ENCODE results near the gene USP5. TPM values are rescaled to one million over a fixed set of nuclear protein-coding genes. Genes with fewer than 3 reads are reported as not detected.
A peak's percentile ranks its signal among the peaks of the same experiment; 100 is the strongest.

USP5 gene
- total and polyA plus RNA-seq, 2 experiments from 2014 or later = 61.6 to 78.9 TPM

DNA sequence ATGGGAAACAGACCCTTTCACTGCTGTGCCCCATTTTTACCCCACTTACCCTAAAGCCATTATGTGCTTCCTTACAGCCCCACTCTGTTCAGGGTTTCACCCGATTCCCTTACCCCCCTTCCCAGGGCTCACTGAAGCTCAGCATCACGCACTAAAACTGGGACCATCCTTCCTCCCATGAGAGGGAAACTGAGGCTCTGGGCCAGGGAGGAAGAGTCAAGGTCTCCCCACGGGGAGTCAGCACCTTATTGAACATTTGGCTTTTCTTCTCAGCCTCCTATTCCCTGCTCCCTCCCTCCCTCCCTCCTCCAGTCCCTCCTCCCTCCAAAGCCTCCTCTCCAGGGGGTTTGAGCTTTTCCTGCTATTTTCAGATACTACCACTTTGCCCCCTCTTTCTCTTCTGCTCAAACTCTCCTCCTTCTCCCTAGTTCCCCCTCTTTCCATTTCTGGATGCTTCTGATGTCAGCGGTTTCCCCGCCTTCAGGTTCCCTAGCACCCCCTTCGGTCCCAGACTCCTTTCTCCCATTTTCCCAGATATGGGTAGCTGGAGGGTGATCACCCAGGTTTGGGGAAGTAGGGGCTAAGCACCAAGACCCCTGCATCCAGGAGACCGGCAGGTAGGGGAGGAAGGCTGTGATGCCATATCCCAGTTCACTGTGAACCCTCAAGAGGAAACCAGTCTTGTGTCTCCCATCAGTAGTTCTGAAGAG, 29.4 kb upstream of the USP5 start:
- peak; percentile 3 for DNase-seq (ENCODE audit: low spot score)
- 57% methylated on average over 6 of the region's 7 CpGs for WGBS (ENCODE audit: low lambda C conversion rate, missing lambda C conversion rate)
- no peak overlapping the region for H3K4me3 ChIP-seq
- TF ChIP-seq, protein P1, sequence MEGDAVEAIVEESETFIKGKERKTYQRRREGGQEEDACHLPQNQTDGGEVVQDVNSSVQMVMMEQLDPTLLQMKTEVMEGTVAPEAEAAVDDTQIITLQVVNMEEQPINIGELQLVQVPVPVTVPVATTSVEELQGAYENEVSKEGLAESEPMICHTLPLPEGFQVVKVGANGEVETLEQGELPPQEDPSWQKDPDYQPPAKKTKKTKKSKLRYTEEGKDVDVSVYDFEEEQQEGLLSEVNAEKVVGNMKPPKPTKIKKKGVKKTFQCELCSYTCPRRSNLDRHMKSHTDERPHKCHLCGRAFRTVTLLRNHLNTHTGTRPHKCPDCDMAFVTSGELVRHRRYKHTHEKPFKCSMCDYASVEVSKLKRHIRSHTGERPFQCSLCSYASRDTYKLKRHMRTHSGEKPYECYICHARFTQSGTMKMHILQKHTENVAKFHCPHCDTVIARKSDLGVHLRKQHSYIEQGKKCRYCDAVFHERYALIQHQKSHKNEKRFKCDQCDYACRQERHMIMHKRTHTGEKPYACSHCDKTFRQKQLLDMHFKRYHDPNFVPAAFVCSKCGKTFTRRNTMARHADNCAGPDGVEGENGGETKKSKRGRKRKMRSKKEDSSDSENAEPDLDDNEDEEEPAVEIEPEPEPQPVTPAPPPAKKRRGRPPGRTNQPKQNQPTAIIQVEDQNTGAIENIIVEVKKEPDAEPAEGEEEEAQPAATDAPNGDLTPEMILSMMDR (IDR thresholded peaks at IDR 0.05; ENCODE audit: poor library complexity) = no peak
- TF ChIP-seq EZH2phosphoT487 (IDR thresholded peaks at IDR 0.05; ENCODE audit: low read depth, severe bottlenecking, unreplicated experiment) (no peak), EZH2 (IDR thresholded peaks at IDR 0.05; ENCODE audit: borderline replicate concordance) (no peak)
- no peak overlapping the region for H2AFZ ChIP-seq
- H3K9me3 ChIP-seq (ENCODE audit: low read depth) = no peaks in the 10 kb centered on the region
- H3K36me3 ChIP-seq (replicated peaks; ENCODE audit: insufficient read depth, low read depth) = no peaks in the 10 kb centered on the region
- no peaks in the 10 kb centered on the region for H3K9me2 ChIP-seq (replicated peaks; ENCODE audit: insufficient read depth)
- no peak overlapping the region for H3K27ac ChIP-seq
- H3K79me2 ChIP-seq = no peaks in the 10 kb centered on the region
- H3K4me2 ChIP-seq = peak overlapping the region; percentile 88
- peaks cover 5% of the 10 kb centered on the region for H3K27me3 ChIP-seq
- no peaks in the 10 kb centered on the region for H4K20me1 ChIP-seq (ENCODE audit: insufficient read depth, poor library complexity, severe bottlenecking)
- peaks cover 14% of the 10 kb centered on the region for H3K4me1 ChIP-seq (ENCODE audit: insufficient read depth)

DNA sequence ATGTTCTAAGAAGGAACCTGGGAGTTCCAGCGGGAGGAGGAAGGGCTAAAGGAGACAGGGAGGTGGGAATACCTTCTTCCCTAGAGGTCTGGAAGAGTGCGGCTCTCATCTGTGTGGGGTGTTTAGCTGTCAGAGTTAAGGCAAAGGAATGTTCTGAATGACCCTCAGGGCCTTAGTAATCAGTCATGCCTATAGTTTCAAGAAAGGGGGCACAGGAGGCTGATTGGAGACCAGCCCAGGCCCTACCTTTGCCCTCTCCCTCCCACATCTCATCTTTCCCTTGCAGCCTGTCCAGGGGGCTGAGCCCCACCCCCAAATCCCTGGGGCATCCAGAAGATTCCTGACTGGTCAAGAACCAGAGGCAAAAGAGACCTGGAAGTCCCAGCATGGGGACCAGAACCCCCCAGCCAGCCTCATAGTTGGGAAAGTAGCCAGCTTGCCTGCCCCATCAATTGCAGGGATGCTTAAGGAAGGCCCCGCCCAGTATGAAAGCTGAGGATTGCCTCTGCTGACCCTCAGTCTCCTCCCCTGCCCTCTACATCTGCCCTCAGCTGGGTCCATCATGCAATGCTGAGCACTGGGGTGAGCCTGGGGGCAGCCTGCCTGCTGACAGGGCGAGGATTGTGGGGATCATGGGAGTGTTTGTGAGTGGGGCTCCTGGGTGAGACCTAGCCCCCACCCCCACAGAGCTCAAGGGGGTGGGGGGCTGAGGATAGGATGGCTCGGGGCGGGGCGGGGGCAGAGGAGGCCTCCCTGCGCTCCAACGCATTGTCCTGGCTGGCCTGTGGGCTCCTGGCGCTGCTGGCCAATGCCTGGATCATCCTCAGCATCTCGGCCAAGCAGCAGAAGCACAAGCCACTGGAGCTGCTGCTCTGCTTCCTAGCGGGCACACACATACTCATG, 28.5 kb upstream of the USP5 start:
- no peaks in the 10 kb centered on the region for H3K9me3 ChIP-seq (ENCODE audit: low read depth)
- 75% methylated on average over 12 of the region's 12 CpGs for WGBS (ENCODE audit: low lambda C conversion rate, missing lambda C conversion rate)
- DNase-seq (ENCODE audit: low spot score) = peak; percentile 6
- H3K79me2 ChIP-seq = no peaks in the 10 kb centered on the region
- H3K4me1 ChIP-seq (ENCODE audit: insufficient read depth) = peaks cover 14% of the 10 kb centered on the region
- H3K4me2 ChIP-seq = no peak overlapping the region
- no peaks in the 10 kb centered on the region for H3K9me2 ChIP-seq (replicated peaks; ENCODE audit: insufficient read depth)
- no peak overlapping the region for H3K4me3 ChIP-seq
- H4K20me1 ChIP-seq (ENCODE audit: insufficient read depth, poor library complexity, severe bottlenecking) = no peaks in the 10 kb centered on the region
- no peak overlapping the region for H3K27ac ChIP-seq
- no peaks in the 10 kb centered on the region for H3K36me3 ChIP-seq (replicated peaks; ENCODE audit: insufficient read depth, low read depth)
- peaks cover 5% of the 10 kb centered on the region for H3K27me3 ChIP-seq
- no peak overlapping the region for H2AFZ ChIP-seq
- TF ChIP-seq, protein P1 (IDR thresholded peaks at IDR 0.05; ENCODE audit: poor library complexity) = no peak
- no peak for TF ChIP-seq EZH2 (IDR thresholded peaks at IDR 0.05; ENCODE audit: borderline replicate concordance)
- no peak for TF ChIP-seq EZH2phosphoT487 (IDR thresholded peaks at IDR 0.05; ENCODE audit: low read depth, severe bottlenecking, unreplicated experiment)

DNA sequence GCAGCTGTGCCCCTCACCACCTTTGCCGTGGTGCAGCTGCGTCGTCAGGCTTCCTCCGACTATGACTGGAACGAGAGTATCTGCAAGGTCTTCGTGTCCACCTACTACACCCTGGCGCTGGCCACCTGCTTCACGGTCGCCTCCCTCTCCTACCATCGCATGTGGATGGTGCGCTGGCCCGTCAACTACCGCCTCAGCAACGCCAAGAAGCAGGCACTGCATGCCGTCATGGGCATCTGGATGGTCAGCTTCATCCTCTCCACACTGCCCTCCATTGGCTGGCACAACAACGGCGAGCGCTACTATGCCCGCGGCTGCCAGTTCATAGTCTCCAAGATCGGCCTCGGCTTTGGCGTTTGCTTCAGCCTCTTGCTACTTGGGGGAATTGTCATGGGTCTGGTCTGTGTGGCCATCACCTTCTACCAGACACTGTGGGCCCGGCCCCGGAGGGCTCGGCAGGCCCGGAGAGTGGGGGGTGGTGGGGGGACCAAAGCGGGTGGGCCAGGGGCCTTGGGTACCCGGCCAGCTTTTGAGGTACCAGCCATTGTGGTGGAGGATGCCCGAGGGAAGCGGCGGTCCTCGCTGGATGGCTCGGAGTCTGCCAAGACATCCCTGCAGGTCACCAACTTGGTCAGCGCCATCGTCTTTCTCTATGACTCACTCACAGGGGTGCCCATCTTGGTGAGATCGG, 27.7 kb upstream of the USP5 start:
- 90% methylated on average over 37 of the region's 37 CpGs for WGBS (ENCODE audit: low lambda C conversion rate, missing lambda C conversion rate)
- no peaks in the 10 kb centered on the region for H4K20me1 ChIP-seq (ENCODE audit: insufficient read depth, poor library complexity, severe bottlenecking)
- H3K36me3 ChIP-seq (replicated peaks; ENCODE audit: insufficient read depth, low read depth) = no peaks in the 10 kb centered on the region
- no peaks in the 10 kb centered on the region for H3K9me3 ChIP-seq (ENCODE audit: low read depth)
- TF ChIP-seq, protein P1 (IDR thresholded peaks at IDR 0.05; ENCODE audit: poor library complexity) = no peak
- TF ChIP-seq EZH2phosphoT487 (IDR thresholded peaks at IDR 0.05; ENCODE audit: low read depth, severe bottlenecking, unreplicated experiment) = no peak
- no peak for TF ChIP-seq EZH2 (IDR thresholded peaks at IDR 0.05; ENCODE audit: borderline replicate concordance)
- peaks cover 5% of the 10 kb centered on the region for H3K27me3 ChIP-seq
- no peak overlapping the region for H3K27ac ChIP-seq
- no peak overlapping the region for H3K4me2 ChIP-seq
- peaks cover 14% of the 10 kb centered on the region for H3K4me1 ChIP-seq (ENCODE audit: insufficient read depth)
- H2AFZ ChIP-seq = no peak overlapping the region
- peak; percentile 6 for DNase-seq (ENCODE audit: low spot score)
- no peak overlapping the region for H3K4me3 ChIP-seq
- no peaks in the 10 kb centered on the region for H3K9me2 ChIP-seq (replicated peaks; ENCODE audit: insufficient read depth)
- H3K79me2 ChIP-seq = peaks cover 6% of the 10 kb centered on the region

All from hepatocyte (in vitro differentiated cells).